ENCODE measurements around the gene ASIC5. TPM values are rescaled to one million over a fixed set of nuclear protein-coding genes. Genes with fewer than 3 reads are reported as not detected.

ASIC5 gene
- total and polyA plus RNA-seq, 10 donors: not detected

DNA sequence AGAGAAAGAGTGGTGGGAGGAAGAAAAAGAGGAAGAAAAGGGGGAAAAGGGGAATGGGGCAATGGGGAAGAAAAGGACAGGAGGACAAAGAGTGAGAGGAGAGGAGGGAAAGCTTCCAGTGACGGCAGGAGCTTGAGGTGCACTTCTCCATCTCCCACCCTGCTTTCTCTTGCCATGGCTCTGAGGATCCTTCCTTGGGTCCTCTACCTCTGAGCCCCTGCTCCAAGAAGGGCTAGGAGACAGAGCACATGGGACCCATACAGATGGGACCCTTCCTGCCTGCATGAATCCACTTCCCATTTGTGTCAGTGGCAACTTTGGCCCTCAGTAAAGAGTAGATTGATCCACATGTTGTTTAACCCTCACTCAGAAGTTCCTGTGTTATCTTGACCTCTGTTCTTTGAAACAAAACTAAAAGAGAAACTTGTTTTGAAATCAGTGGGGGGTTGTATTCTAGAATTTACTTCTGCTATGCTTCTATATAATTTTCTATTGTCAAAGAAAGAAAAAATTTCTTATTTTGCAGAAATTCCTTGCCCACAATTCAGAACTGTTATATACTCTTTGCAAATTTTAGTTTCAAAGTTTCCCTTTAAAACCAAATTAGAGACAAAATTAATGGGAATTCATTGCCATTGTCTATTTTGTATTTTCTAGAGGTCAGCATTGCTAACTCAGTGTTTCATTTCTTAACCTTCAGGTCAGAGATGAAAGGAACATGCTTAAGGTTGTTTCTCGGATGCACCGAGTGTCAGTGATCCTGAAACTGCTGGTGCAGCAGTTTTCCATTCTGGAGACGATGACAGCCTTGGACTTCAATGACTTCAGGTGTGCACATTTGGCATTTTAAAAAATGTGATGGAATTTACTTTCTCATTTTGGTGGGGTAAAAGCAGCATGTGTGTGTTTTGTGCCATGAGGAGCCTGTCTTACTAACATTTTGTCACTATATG lies 42.4 kb upstream of the ASIC5 start:
- H3K4me3 ChIP-seq: no peak overlapping the region
- intact Hi-C loops (cut with DNase I; ENCODE audit: low total_unique reads): no loop called here
- H3K27ac ChIP-seq: peak overlapping the region in 2 of 8 donors; percentile 20 to 32
- no peaks in the 10 kb centered on the region for H3K36me3 ChIP-seq
- H3K4me1 ChIP-seq: no peaks in the 10 kb centered on the region
- DNase-seq: no peak
- TF ChIP-seq CTCF (IDR thresholded peaks at IDR 0.05 in 8 of 11, conservative IDR thresholded peaks at IDR 0.05 in 3 of 11) (no peak), POLR2AphosphoS5 (IDR thresholded peaks at IDR 0.05) (no peak), POLR2A (IDR thresholded peaks at IDR 0.05) (no peak)
- WGBS, 5 donors: 74 to 92% (median 79%) methylated on average over 4 of the region's 4 CpGs
- no peaks in the 10 kb centered on the region for H3K27me3 ChIP-seq (replicated peaks in 1 of 7)
- no peaks in the 10 kb centered on the region for H3K9me3 ChIP-seq

DNA sequence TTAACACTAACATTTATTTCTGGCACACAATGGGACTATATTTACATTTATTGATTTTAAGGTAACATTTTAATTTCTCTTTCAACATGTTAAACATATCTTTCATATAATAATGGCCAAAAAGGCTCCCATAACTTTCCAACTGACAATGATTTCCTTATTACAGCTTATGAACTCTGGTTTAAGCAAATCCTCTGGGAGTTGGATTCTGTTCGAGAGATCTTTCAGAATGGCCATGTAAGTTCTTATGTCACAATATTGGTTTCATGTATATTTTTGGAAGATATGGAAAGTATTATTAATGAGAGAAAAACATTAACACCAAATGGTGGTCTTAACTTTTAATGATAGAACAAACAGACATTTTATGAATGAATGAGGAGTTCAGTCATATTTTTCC lies 41.5 kb upstream of the ASIC5 start:
- H3K9me3 ChIP-seq: no peaks in the 10 kb centered on the region
- WGBS, 5 donors: 72 to 98% (median 88%) methylated on average over 1 of the region's 1 CpG
- intact Hi-C loops (cut with DNase I; ENCODE audit: low total_unique reads): no loop called here
- H3K27ac ChIP-seq: peak overlapping the region in 2 of 8 donors; percentile 10 to 52
- no peaks in the 10 kb centered on the region for H3K27me3 ChIP-seq (replicated peaks in 1 of 7)
- H3K4me3 ChIP-seq: no peak overlapping the region
- TF ChIP-seq CTCF (IDR thresholded peaks at IDR 0.05 in 8 of 11, conservative IDR thresholded peaks at IDR 0.05 in 3 of 11) (no peak), POLR2A (IDR thresholded peaks at IDR 0.05) (no peak), POLR2AphosphoS5 (IDR thresholded peaks at IDR 0.05) (no peak)
- no peaks in the 10 kb centered on the region for H3K4me1 ChIP-seq
- no peak for DNase-seq
- no peaks in the 10 kb centered on the region for H3K36me3 ChIP-seq

DNA sequence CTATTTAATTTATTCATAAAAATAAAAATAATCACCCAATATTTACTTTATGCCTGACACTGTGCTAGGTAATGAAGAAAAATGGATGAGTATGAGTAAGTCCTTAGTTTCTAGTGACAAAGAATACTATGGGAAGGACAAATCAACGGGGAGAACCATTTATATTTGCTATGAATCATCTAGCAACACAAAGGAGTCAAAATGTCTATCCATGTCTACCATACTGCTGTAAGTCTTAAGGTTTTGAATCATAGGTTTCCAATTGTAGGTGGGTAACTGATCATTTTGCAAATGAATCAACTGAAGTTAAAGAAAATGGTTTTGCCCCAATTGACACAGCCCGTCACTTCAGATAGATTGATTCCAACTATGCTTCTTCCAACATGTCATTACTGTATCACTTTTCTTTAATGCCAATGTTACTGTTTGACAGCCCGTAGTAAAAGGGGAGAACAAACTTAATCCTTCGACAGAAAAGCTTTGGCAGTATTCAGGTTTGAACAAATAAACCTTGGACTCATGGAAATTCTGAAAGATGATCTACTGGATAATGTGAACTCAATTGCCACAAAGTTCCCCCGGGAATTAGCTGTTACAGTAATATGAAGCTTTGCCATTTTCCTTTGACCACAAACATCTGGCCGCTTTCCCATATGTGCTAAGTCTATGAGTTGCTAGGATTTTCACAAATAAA lies 40.6 kb upstream of the ASIC5 start:
- TF ChIP-seq CTCF (IDR thresholded peaks at IDR 0.05 in 8 of 11, conservative IDR thresholded peaks at IDR 0.05 in 3 of 11) (no peak), POLR2A (IDR thresholded peaks at IDR 0.05) (no peak), POLR2AphosphoS5 (IDR thresholded peaks at IDR 0.05) (no peak)
- Histone ChIP-seq H3K36me3 (no peaks in the 10 kb centered on the region), H3K9me3 (no peaks in the 10 kb centered on the region), H3K4me1 (no peaks in the 10 kb centered on the region), H3K27ac (peak overlapping the region in 2 of 8 donors; percentile 7 to 52), H3K27me3 (replicated peaks in 1 of 7) (no peaks in the 10 kb centered on the region), H3K4me3 (no peak overlapping the region)
- intact Hi-C loops (cut with DNase I; ENCODE audit: low total_unique reads): no loop called here
- no peak for DNase-seq
- WGBS, 5 donors: 65 to 85% (median 80%) methylated on average over 6 of the region's 6 CpGs

- Histone ChIP-seq H3K36me3 (no peaks in the 10 kb centered on the region), H3K9me3 (peaks cover 0 to under 1% (median 0%) of the 10 kb centered on the region in 8 donors), H3K4me1 (peaks cover 0 to 17% (median 5%) of the 10 kb centered on the region in 6 donors), H3K4me3 (no peak overlapping the region), H3K27ac (no peak overlapping the region), H3K27me3 (replicated peaks in 1 of 7) (no peaks in the 10 kb centered on the region)
- WGBS, 5 donors: 68 to 78% (median 70%) methylated on average over 3 of the region's 3 CpGs
- intact Hi-C loops (cut with DNase I; ENCODE audit: low total_unique reads): no loop called here
- TF ChIP-seq POLR2AphosphoS5 (IDR thresholded peaks at IDR 0.05) (no peak), POLR2A (IDR thresholded peaks at IDR 0.05) (no peak), CTCF (IDR thresholded peaks at IDR 0.05 in 8 of 11, conservative IDR thresholded peaks at IDR 0.05 in 3 of 11) (no peak)
- DNase-seq: no peak
These were observed 38.3 kb upstream of the ASIC5 start for GRCh38 chr4:155904331-155904730.
